Esophagus muscularis mucosa (tissue), 4 donors: Measurements from ENCODE around the gene PARP3. TPM values are rescaled to one million over a fixed set of nuclear protein-coding genes. Genes with fewer than 3 reads are reported as not detected.
A peak's percentile ranks its signal among the peaks of the same experiment; 100 is the strongest.

Experiments
- DNase-seq: peaks from one replicate; pipeline ENCODE4 v3.0.0-alpha.2; 2017; ENCODE audit errors: extremely low spot score
- H3K27ac ChIP-seq, 4 donors: fragments of 200-600 bp; sonication (generic); replicated peaks in 1 of 4; 1 replicate in 3 of 4; 2 replicates in 1 of 4; pipeline ENCODE4 v1.5.1; 2016 to 2019; ENCODE audit warnings: mild to moderate bottlenecking in 1 of 4
- H3K27me3 ChIP-seq, 4 donors: fragments of 200-600 bp; sonication (generic); one replicate each; pipeline versions ENCODE4 v1.5.1 to v1.6.0; 2016 to 2019
- H3K36me3 ChIP-seq, 4 donors: fragments of 200-600 bp; sonication (generic); one replicate each; pipeline ENCODE4 v1.5.1; 2016 to 2019
- H3K4me1 ChIP-seq, 4 donors: fragments of 200-600 bp; sonication (generic); one replicate each; pipeline ENCODE4 v1.5.1; 2016 to 2019
- H3K4me3 ChIP-seq, 4 donors: fragments of 200-600 bp; sonication (generic); 1 replicate in 2 of 4; 2 replicates in 2 of 4; pipeline ENCODE4 v1.5.1; 2016 to 2019; ENCODE audit warnings: mild to moderate bottlenecking in 4 of 4, moderate library complexity in 1 of 4
- H3K9me3 ChIP-seq, 4 donors: fragments of 200-600 bp; sonication (generic); 1 replicate in 3 of 4; 2 replicates in 1 of 4; pipeline ENCODE4 v1.5.1; 2016 to 2019
- EP300 ChIP-seq: sonication (generic); formaldehyde crosslinking; IDR thresholded peaks from one replicate; pipeline ENCODE4 v1.6.1; 2017; ENCODE audit warnings: antibody characterized with exemption
- POLR2A ChIP-seq: fragments of 450-650 bp; IDR thresholded peaks from one replicate; pipeline ENCODE4 v1.6.1; 2017; ENCODE audit warnings: antibody characterized with exemption, moderate library complexity, mild to moderate bottlenecking, low read depth
- POLR2AphosphoS5 ChIP-seq, 2 donors: sonication (generic); formaldehyde crosslinking; IDR thresholded peaks; one replicate each; pipeline ENCODE4 v1.6.1; 2017; ENCODE audit warnings: antibody characterized with exemption in 2 of 2
- WGBS: methylation state at CpG from one replicate; pipeline ENCODE4 v1.1.5; 2018; 5-methylcytosine and 5-hydroxymethylcytosine counted together
- intact Hi-C: fragments of 100-400 bp; cut with DNase I; formaldehyde crosslinking; loops from one replicate; pipeline ENCODE4 v1.15.1; 2023
- total RNA-seq, 4 donors: library from RNA; depleted of rRNA; stranded (reverse); fragments of >200 nt; gene quantifications; one replicate each; pipeline versions ENCODE4 v1.1.0 to v1.2.1, GENCODE V29; 2016
- TF ChIP-seq, protein P1 (sequence below), 3 experiments: fragments of 200-600 bp in 2 of 3; fragments of 450-650 bp in 1 of 3; sonication (generic) in 2 of 3; IDR thresholded peaks; one replicate each; pipeline ENCODE4 v1.5.1; 2017 to 2019; ENCODE audit warnings: antibody characterized with exemption in 3 of 3, mild to moderate bottlenecking in 2 of 3, moderate library complexity in 1 of 3

Gene PARP3
- total RNA-seq, 4 donors from 2014 or later = 22.9 to 37.9 (median 30.1) TPM

GRCh38 chr3:51970606-51971300 is 28.6 kb downstream of the PARP3 start:
- no peak overlapping the region for H3K4me3 ChIP-seq
- peaks cover 41 to 73% (median 57%) of the 10 kb centered on the region in 4 donors for H3K4me1 ChIP-seq
- H3K27me3 ChIP-seq = no peaks in the 10 kb centered on the region
- H3K9me3 ChIP-seq = no peaks in the 10 kb centered on the region
- no peak for DNase-seq
- WGBS = 89% methylated on average over 3 of the region's 6 CpGs
- no peak for TF ChIP-seq POLR2A
- TF ChIP-seq, protein P1, sequence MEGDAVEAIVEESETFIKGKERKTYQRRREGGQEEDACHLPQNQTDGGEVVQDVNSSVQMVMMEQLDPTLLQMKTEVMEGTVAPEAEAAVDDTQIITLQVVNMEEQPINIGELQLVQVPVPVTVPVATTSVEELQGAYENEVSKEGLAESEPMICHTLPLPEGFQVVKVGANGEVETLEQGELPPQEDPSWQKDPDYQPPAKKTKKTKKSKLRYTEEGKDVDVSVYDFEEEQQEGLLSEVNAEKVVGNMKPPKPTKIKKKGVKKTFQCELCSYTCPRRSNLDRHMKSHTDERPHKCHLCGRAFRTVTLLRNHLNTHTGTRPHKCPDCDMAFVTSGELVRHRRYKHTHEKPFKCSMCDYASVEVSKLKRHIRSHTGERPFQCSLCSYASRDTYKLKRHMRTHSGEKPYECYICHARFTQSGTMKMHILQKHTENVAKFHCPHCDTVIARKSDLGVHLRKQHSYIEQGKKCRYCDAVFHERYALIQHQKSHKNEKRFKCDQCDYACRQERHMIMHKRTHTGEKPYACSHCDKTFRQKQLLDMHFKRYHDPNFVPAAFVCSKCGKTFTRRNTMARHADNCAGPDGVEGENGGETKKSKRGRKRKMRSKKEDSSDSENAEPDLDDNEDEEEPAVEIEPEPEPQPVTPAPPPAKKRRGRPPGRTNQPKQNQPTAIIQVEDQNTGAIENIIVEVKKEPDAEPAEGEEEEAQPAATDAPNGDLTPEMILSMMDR (IDR thresholded peaks at IDR 0.05) = no peak
- TF ChIP-seq POLR2AphosphoS5 (IDR thresholded peaks at IDR 0.05) = no peak
- TF ChIP-seq EP300 = no peak
- H3K27ac ChIP-seq = peak overlapping the region in 1 of 4 donors; percentile 24
- H3K36me3 ChIP-seq = peaks cover 0 to 6% (median 5%) of the 10 kb centered on the region in 4 donors
- intact Hi-C loops = no loop called here

DNA sequence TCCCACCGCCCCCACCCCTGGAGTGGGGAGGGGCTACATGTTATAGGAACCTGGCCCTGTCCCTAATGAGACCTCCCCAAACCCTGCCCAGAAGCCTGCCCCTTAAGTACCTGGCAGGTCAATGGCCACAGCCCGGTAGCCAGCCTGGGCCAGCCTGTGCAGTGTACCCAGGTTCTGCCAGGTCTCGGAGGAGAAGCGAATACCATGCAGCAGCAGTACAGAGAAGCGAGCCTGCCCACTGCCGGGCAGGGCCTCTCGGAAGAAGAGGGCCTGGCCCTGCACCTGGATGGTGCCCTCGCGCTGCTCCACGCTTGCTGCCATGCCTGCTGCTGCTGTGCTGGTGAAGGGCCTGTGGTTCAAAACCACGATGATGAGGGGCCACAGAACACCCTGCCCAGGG is 29.2 kb downstream of the PARP3 start:
- Histone ChIP-seq H3K4me1 (peaks cover 41 to 73% (median 57%) of the 10 kb centered on the region in 4 donors), H3K36me3 (peaks cover 0 to 6% (median 5%) of the 10 kb centered on the region in 4 donors), H3K4me3 (no peak overlapping the region), H3K27ac (peak overlapping the region in 1 of 4 donors; percentile 24), H3K9me3 (no peaks in the 10 kb centered on the region), H3K27me3 (no peaks in the 10 kb centered on the region)
- no peak for DNase-seq
- intact Hi-C loops = no loop called here
- TF ChIP-seq POLR2AphosphoS5 (IDR thresholded peaks at IDR 0.05) (no peak), POLR2A (no peak), EP300 (no peak)
- TF ChIP-seq, protein P1 (IDR thresholded peaks at IDR 0.05) = no peak
- 94% methylated on average over 7 of the region's 11 CpGs for WGBS

DNA sequence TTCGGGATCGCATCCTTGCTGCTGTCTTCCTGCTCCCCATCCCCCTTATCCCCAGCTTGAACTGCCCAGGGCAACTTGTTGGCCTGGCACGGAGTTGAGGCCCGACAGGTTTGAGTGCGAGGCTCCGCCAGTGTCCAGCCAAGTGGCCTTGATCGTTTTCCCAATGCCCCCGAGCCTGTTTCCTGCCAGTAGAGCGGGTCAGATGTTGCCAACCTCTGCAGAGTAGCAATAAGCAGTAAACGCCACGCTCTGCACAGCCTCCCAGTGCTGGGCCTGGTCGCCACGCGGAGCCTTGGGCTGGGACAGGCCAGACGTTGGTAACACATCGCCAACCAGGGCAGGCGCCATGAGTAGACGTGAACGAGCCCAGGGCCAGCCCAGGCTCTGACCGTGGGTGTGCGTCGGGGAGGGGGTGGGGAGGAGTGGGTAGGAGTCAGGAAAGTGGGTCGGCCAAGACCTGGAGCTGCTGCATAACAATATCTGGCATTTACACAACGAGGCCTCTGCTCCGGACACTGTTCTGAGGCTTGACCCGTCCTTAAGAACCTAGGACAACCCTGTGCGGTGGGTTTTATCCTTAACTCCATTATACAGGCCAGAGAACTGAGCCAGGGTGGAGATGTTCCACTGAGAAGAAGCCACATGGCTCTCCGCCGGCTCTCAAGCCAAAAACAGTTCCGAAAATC is 32.3 kb downstream of the PARP3 start:
- peaks cover 27 to 54% (median 36%) of the 10 kb centered on the region in 4 donors for H3K4me1 ChIP-seq
- WGBS = 18% methylated on average over 13 of the region's 30 CpGs
- H3K27ac ChIP-seq = peak overlapping the region; percentile 93 to 96 (median 96)
- TF ChIP-seq, protein P1 (IDR thresholded peaks at IDR 0.05) = peak in 1 of 3 experiments; percentile 7
- TF ChIP-seq EP300 = no peak
- no peaks in the 10 kb centered on the region for H3K9me3 ChIP-seq
- peak overlapping the region; percentile 55 to 75 (median 70) for H3K4me3 ChIP-seq
- intact Hi-C loops = loop anchor here (2.0 kb wide), 1 partner anchor 32 kb away; the partner anchor contains the start of gene PARP3
- no peak for DNase-seq
- H3K36me3 ChIP-seq = peaks cover 0 to 14% (median 6%) of the 10 kb centered on the region in 4 donors
- H3K27me3 ChIP-seq = no peaks in the 10 kb centered on the region

DNA sequence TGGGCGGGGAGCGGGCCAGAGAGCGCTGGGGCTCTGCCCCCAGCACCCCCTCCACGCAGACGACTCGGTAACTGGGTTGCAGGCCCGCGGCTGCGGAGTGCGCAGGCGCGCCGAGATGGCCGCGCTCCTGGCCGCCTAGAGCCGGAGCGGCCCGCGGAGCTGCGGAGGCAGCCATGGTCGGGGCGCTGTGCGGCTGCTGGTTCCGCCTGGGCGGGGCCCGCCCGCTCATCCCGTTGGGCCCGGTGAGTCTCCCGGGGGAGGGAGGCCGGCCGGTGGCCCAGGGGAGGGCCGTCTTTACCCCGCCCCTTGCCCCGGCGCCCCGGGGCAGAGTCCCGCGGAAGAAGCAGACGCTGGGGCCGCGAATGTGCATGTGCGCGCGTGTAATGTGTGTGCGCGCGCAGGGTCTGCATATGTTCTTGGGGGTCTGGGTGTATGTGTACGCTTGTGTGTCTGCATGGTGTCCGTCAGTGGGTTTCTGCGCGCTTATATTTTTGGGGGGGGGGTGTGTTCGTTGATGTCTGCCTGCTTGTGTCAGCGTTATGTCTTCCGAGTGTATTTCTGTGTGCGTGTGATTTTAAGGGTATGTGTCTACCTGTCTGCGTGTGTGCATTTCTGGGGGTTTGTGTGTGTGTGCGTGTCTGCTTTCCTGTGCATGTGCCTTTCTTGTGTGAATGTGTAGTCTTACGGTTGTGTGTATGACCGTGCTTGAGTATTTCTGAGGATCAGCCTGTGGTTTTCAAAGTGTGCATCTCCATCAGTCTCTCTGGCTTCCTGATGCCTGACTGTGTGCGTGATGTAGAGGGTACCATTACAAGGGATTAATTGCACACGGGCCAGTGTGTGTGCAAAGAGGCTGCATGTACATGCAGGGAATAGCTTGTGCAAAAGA is 33.0 kb downstream of the PARP3 start, which contains the start of gene ABHD14A:
Gene ABHD14A (plus strand): TSS at position 102 of the 889 bp plus-strand sequence. CDS start 72 bp downstream, at position 174.
- no peak for DNase-seq
- Histone ChIP-seq H3K36me3 (peaks cover 0 to 14% (median 6%) of the 10 kb centered on the region in 4 donors), H3K4me1 (peaks cover 27 to 54% (median 35%) of the 10 kb centered on the region in 4 donors), H3K4me3 (peak within 1 kb of the TSS; percentile 55 to 75 (median 70)), H3K27me3 (no peaks in the 10 kb centered on the region), H3K9me3 (no peaks in the 10 kb centered on the region), H3K27ac (peak within 1 kb of the TSS; percentile 93 to 96 (median 96))
- WGBS = 1% methylated on average over 24 of the region's 63 CpGs
- TF ChIP-seq POLR2AphosphoS5 (IDR thresholded peaks at IDR 0.05) = peak; percentile 47 to 77
- TF ChIP-seq, protein P1 (IDR thresholded peaks at IDR 0.05) = no peak
- TF ChIP-seq EP300 = no peak
- intact Hi-C loops = loop anchor here (2.0 kb wide), 1 partner anchor 32 kb away; the partner anchor contains the start of gene PARP3
